Stimulated activated CD8-positive, alpha-beta memory T cell treated with anti-CD3 and anti-CD28 coated beads, Interleukin-7, amount 100 ng/mL, for 4 hours (primary cell): Measurements from ENCODE around the gene EOLA2.
A peak's percentile ranks its signal among the peaks of the same experiment; 100 is the strongest.
"Not testable (repeated sequence)": the region's sequence is repeated elsewhere in the genome, so short reads cannot be mapped to it uniquely, and the experiment has no call there.

Experiments used
- DNase-seq, 2 donors: peaks; one replicate each; pipeline ENCODE4 v3.0.0-alpha.2; 2020; ENCODE audit warnings: low read depth in 2 of 2

The EOLA2 gene

DNA sequence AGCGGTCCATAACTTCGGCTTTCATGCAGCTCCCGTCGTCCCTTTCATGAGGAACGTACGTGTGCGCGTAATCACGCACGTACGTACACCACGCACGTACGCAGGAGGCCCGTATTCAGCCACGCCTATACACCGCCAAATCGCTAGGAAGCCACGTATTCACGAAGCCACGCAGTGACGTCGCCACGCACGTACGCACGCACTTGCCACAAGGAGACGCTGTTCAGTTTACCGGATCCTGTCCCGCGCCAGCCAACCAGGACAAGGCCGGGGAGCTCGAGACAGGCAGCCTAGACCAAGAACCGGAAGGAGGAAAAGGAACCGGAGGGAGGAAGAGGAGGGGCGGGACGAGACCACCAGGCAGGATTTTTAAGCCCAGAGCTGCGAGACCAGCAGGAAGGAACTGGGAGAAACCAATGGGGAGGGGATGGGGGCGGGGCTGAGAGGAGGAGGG, at the start of gene EOLA2:
Gene EOLA2 (minus strand): TSS at position 65 of the 454 bp plus-strand sequence. CDS start 4,617 bp downstream, outside the sequence.
- DNase-seq = peak; percentile 87 to 88

DNA sequence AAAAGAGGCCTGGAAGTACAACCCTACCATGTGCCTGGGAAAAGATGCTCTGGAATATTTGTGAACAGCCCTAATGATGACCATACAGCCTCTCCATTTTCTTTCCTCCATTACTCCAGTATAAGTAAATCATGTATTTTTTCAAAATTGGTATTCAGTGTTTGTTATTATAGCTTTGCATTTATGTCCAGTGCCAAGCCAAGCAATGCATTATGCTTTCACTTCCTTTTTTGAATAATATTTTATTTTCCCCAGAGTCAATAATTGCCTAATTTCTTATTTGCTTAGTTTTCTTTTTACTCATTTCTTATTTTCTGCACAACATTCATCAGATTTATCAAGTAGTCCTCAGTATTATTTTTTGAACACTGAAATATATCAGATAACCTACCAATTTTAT, 49.3 kb upstream of the EOLA2 start:
- DNase-seq = no peak

DNA sequence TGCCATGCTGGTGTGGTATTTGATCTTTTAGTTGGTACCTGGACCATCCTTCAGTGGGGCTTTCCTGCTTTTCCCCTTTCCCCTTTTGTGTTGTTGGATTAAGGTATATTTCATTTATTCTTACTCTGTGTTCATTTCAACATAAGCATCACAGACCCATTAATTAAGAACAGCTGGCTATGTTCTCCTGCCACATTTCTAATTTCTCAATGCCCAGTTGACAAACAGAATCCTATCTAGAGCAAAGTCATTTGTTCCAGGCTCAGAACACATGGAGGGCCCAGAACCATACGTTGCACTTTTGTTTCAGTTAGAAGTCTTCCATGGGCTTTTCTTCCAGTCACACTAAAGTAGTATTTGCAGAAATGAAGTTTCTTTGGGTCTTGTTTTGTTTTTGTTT, 46.1 kb upstream of the EOLA2 start:
- DNase-seq = no peak

DNA sequence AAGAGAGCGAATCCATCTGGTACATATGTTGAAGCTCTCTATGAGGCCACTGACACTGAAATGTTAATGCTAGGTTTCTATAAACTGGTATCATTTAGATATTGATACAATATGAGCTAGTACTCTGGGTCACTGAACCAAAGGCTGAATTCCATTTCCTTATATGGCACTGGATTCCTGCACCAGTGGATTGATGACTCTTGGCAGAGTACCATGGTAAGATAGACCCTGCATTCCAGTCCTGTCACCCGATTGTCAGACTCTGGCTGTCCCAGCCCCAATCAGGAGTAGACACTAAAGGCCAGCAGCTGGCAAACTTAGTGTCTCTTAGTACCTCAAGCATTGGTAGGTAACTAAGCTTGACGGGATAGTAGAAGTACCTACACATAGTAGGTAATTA, 44.0 kb upstream of the EOLA2 start:
- DNase-seq = no peak

DNA sequence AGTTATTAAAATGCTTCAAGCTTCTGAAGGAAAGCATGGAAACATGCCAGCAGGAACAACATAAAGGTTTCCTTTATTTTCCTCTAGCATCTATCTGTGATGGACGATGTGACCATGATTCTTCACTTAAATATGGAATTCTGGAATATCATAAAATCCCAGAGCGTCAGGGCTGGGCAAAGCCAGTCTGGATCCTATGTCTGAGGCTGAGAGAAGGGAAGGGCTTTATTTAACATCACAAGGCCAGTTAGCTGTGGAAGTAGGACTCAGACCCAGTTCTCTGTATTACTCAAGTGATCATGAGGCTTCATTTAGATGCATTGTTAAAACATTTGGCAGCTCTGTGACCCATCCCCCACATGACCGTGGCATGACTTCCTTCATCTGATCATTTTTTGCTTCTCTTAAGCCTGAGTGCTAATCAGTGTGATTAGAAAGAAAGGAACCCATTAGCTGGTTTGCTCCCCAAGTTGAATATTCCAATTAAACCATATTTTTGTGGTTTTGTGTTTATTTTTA, 40.9 kb upstream of the EOLA2 start:
- DNase-seq = no peak

- DNase-seq = no peak
Observed at GRCh38 chrX:149962859-149963757, 24.8 kb upstream of the EOLA2 start.

GRCh38 chrX:149962010-149962409, 23.7 kb upstream of the EOLA2 start:
- no peak for DNase-seq

GRCh38 chrX:149961572-149961971, 23.3 kb upstream of the EOLA2 start:
- no peak for DNase-seq

- DNase-seq = no peak
Observed at GRCh38 chrX:149950681-149951080, 12.4 kb upstream of the EOLA2 start.

GRCh38 chrX:149949743-149950436, 11.6 kb upstream of the EOLA2 start:
- DNase-seq = no peak

- DNase-seq = no peak
Observed at GRCh38 chrX:149948016-149948415, 9.7 kb upstream of the EOLA2 start.

DNA sequence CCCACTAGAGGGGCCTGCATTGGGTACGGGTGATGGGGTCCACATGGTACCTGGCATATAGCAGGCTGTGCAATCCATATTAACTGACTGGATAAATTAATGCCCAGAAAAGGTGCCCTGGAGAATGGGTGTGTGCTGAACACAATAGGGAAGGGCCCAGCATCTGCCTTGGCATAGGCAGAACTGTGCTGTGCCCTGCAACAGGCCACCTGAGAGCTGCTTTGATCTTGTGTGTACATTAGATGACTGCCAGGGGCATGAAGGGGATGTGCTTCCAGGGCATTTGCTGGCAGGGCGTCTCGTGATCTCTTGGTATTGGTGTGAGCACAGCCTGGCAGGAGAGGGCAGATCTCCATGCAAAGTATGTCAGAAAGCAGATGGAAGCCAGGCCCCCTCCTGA, 8.6 kb upstream of the EOLA2 start:
- DNase-seq = not testable (repeated sequence)

DNA sequence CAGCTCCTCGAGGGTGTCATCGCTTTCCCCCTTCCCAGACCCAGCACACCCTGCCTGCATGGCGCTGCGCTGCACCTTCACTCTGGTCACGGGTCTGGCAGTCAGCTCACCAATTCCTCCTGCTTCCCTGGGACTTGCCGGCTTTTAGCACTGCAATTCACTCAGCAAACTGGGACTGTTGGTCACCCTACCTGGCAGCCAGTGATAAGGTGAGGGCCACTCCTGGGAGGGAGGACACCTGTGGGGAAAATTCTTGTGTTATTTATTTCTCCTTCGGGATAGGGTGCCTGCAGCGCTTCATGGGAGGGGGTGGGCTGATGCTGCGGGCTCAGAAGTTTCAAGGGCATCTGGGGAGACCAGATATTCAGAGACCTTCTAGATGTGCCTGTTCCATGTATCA, 7.5 kb upstream of the EOLA2 start:
- DNase-seq = not testable (repeated sequence)

DNA sequence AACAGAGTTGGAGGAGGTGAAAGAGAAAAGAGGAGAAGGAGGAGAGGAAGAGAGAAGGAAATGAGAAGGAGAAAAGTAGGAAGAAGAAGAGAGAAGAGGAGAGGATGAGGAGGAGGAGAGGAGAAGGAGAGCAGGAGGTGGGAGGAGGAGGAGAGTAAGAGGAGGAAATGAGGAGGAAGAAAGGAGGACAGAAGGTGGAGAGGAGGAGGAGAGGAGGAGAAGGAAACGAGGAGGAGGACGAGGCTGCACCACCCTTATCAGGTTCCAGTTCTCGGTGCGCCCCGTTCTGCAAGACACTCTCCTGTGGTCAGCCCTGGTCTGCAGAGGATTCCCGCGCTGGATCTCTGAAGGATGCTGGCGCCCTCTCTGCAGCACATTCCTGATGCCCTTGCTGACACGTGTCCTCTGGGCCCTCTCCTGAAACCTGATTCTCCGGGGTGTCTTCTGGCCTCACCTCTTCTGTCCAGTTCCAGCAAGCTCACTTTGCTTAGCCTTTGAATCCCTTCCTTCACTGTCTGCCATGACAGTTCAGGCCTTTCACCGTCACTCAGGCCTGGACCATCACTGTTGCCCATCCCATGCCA, 6.9 kb upstream of the EOLA2 start:
- not testable (repeated sequence) for DNase-seq

DNA sequence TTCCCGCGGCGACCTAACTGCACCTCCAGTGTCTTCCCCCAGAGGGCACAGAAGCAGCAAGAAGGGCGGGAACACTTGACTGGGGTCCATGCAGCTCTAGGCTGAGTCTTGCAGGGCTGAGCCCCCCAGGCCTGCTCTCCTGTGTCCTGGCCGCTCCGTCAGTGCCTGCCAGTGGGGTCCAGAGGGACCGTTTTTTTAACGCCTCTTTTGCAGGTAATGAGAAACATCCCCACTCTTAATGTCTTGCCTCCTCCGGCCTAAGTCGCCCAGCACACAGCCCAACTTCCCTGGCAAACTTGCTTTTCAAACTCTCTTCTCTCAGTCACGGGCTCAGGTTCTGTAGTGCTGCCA, 2.4 kb upstream of the EOLA2 start:
- not testable (repeated sequence) for DNase-seq

DNA sequence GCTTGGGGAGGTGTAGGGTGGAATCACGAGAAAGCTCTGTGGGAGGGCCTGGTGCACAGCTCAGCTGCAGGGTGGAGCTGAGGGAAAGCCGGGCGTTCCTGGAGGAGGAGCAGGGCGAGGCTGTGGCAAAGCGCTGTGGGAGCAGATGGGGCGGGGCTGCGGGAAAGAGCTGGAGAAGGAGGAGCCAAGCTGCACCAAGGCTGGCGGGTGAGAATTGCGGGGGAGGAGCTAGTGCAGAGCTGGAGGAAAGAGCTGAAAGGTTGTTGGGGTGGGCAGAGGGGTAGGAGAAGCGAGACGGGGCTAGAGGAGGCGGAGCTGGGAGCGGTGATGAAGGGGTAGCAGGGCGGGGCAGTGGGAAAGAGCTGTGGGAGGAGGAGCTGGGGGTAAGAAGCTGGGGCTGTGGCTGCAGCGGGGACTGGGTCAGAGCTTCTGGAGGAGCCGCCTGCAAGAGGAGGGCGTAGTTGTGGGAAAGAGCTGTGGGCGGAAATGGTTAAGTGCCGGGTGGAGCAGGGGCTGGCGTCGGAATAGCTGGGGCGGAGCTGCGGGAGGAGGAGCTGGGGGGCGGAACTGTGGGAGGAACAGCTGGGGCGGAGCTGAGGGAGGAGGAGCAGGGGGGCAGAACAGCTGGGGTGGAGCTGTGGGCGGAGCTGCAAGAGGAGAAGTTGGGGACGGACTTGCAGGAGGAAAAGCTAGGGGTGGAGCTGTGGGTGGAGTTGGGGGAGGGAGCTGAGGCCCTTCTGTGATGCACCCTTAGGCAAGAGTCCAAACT, 1.8 kb upstream of the EOLA2 start:
- peak; percentile 84 to 86 for DNase-seq

- no peak for DNase-seq
Observed at GRCh38 chrX:149939655-149939904, 1.3 kb upstream of the EOLA2 start.

DNA sequence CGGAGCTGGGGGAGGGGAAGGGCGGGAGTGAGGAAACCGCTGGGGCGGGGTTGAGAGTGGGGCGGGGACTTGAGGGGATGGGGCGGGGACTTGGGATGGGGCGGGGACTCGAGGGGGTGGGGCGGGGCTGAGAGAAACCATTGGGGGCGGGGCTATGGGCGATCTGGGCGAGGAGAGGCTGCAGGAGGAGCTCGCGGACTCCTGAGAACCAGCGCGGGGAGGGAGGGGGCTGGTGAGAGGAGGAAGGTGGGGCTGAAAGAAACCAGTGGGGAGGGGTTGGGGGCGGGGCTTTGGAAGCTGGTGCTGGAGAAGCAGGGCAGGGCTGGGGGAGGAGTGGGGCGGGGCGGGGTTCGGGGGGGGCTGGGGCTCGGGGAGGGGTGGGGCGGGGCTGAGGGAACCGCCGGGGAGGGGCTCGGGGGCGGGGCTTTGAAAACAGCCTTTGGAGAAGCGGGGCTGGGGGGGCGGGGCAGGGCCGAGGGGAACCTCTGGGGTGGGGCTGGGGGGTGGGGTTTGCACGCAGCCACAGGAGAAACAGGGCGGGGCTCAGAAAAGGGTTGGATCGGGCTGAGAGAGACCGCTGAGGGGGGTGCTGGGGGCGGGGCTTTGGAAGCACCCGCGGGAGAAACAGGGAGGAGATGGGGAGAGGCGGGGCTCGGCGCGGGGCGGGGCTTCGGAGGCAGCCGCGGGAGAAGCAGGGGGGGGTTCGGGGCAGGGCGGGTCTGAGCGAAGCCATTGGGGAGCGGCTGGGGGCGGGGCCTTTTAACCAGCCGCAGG, 777 bp upstream of the EOLA2 start:
- DNase-seq = peak; percentile 84 to 85

DNA sequence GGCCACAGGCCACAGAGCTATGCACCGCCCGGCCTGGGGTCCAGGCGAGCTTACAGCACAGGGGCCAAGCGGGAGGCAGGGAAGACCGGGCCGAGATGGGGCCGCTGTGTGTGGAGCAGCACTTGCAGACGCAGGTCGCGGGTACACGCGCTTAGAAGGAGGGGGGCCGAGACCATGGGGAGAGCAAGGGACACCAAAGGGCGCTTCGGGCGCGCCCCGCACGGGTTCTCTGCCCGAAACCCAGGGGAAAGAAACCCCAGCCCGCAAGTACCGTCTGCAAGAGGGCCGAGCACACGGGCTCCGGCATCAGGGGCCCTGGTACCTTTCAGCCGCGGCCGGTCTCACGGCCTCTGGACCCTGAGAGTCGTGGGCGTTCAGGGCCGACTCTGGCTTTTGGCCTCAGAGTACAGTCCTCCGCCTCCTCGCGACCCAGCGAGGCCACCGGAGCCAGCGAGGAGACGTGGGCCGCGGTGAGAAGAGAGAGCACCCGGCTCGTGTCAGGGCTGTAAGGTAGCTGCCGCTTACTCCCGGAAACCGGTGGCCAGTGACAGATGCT, 342 bp downstream of the EOLA2 start:
- no peak for DNase-seq

GRCh38 chrX:149937328-149937727, 963 bp downstream of the EOLA2 start:
- not testable (repeated sequence) for DNase-seq

DNA sequence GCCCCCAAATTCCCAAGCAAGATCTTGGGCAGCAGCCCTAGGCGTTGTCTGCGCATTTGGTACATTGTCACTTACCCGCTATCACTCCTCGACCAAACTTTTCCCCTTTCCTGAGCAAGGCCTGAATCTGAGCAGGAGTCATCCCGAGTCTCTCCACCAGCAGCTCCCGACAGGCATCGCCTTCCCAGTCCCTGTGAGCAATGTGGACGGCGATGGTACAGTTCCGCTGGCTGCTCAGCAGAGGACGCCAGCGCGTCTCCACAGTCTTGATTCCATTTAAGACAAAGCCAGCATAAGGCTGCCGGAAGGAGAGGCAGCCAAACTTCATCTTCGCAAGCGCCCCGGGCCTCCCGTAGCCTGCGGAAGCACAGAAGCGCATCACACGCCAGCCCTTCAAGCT, 4.7 kb downstream of the EOLA2 start:
- DNase-seq = not testable (repeated sequence)
